Ascending aorta (tissue), 2 donors: ENCODE results near the gene USP24. TPM values are rescaled to one million over a fixed set of nuclear protein-coding genes. Genes with fewer than 3 reads are reported as not detected.
"Not testable (repeated sequence)": the region's sequence is repeated elsewhere in the genome, so short reads cannot be mapped to it uniquely, and the experiment has no call there.

Experiments used
- DNase-seq, 2 donors: peaks; one replicate each; pipeline ENCODE4 v3.0.0-alpha.2; 2019; ENCODE audit warnings: low spot score in 2 of 2
- H3K27ac ChIP-seq, 2 donors: fragments of 200-600 bp; sonication (generic); one replicate each; pipeline ENCODE4 v1.5.1; 2016 to 2017; ENCODE audit warnings: mild to moderate bottlenecking in 1 of 2
- H3K27me3 ChIP-seq: fragments of 200-600 bp; sonication (generic); one replicate; pipeline ENCODE4 v1.5.1; 2017
- H3K36me3 ChIP-seq, 2 donors: fragments of 200-600 bp; sonication (generic); one replicate each; pipeline ENCODE4 v1.5.1; 2016
- H3K4me1 ChIP-seq, 2 donors: fragments of 200-600 bp; sonication (generic); one replicate each; pipeline ENCODE4 v1.5.1; 2016 to 2017; ENCODE audit warnings: mild to moderate bottlenecking in 1 of 2
- H3K4me3 ChIP-seq, 2 donors: fragments of 200-600 bp; sonication (generic); one replicate each; pipeline ENCODE4 v1.5.1; 2016 to 2017; ENCODE audit warnings: mild to moderate bottlenecking in 1 of 2
- H3K9me3 ChIP-seq, 2 donors: fragments of 200-600 bp; sonication (generic); one replicate each; pipeline ENCODE4 v1.5.1; 2016
- CTCF ChIP-seq, 3 experiments: fragments of 200-600 bp in 2 of 3; fragments of 450-650 bp in 1 of 3; sonication (generic) in 2 of 3; IDR thresholded peaks; one replicate each; pipeline ENCODE4 v1.5.1; 2016 to 2019; ENCODE audit warnings: antibody characterized with exemption in 3 of 3, mild to moderate bottlenecking in 1 of 3, moderate library complexity in 1 of 3
- intact Hi-C: fragments of 100-400 bp; cut with DNase I; formaldehyde crosslinking; loops from one replicate; pipeline ENCODE4 v1.15.1; 2023
- total RNA-seq: library from RNA; depleted of rRNA; stranded (reverse); fragments of >200 nt; gene quantifications from one replicate; pipeline ENCODE4 v1.1.0, GENCODE V29; 2016

USP24 gene
- total RNA-seq, 1 donor from 2014 or later, result 11.2 TPM

- no peak for TF ChIP-seq CTCF (IDR thresholded peaks at IDR 0.05)
- Histone ChIP-seq H3K27ac (no peak overlapping the region), H3K27me3 (no peaks in the 10 kb centered on the region), H3K4me1 (peaks cover 2 to 7% of the 10 kb centered on the region in 2 donors), H3K9me3 (no peaks in the 10 kb centered on the region), H3K36me3 (no peaks in the 10 kb centered on the region), H3K4me3 (no peak overlapping the region)
- intact Hi-C loops, result no loop called here
- no peak for DNase-seq
Observed at GRCh38 chr1:55194851-55195250, 20.3 kb downstream of the USP24 start.

GRCh38 chr1:55192093-55192492 lies 23.1 kb downstream of the USP24 start:
- no peak for DNase-seq
- intact Hi-C loops, result no loop called here
- H3K4me1 ChIP-seq, result peaks cover 2 to 6% of the 10 kb centered on the region in 2 donors

GRCh38 chr1:55191219-55191952 lies 23.8 kb downstream of the USP24 start:
- H3K4me3 ChIP-seq, H3K4me1 ChIP-seq, H3K27ac ChIP-seq, H3K9me3 ChIP-seq, H3K36me3 ChIP-seq, DNase-seq, H3K27me3 ChIP-seq, intact Hi-C loops: not testable (repeated sequence)

More at GRCh38 chr1:55192093-55192492, 23.1 kb downstream of the USP24 start:
- Histone ChIP-seq H3K36me3 (no peaks in the 10 kb centered on the region), H3K4me3 (no peak overlapping the region), H3K27ac (no peak overlapping the region), H3K27me3 (no peaks in the 10 kb centered on the region), H3K9me3 (no peaks in the 10 kb centered on the region)
- TF ChIP-seq CTCF (IDR thresholded peaks at IDR 0.05), result no peak

GRCh38 chr1:55190109-55190508 lies 25.1 kb downstream of the USP24 start:
- no peak for TF ChIP-seq CTCF (IDR thresholded peaks at IDR 0.05)
- intact Hi-C loops, result no loop called here
- no peak overlapping the region for H3K4me3 ChIP-seq
- DNase-seq, result no peak
- H3K27me3 ChIP-seq, result no peaks in the 10 kb centered on the region
- no peaks in the 10 kb centered on the region for H3K9me3 ChIP-seq
- no peaks in the 10 kb centered on the region for H3K36me3 ChIP-seq
- no peaks in the 10 kb centered on the region for H3K4me1 ChIP-seq
- H3K27ac ChIP-seq, result no peak overlapping the region

GRCh38 chr1:55188909-55189308 lies 26.3 kb downstream of the USP24 start:
- Histone ChIP-seq H3K27ac (no peak overlapping the region), H3K27me3 (no peaks in the 10 kb centered on the region), H3K36me3 (no peaks in the 10 kb centered on the region), H3K4me3 (no peak overlapping the region), H3K4me1 (no peaks in the 10 kb centered on the region), H3K9me3 (peaks cover 0 to 7% of the 10 kb centered on the region in 2 donors)
- no peak for DNase-seq
- intact Hi-C loops, result no loop called here
- no peak for TF ChIP-seq CTCF (IDR thresholded peaks at IDR 0.05)

GRCh38 chr1:55185832-55186231 lies 29.3 kb downstream of the USP24 start:
- no peak for TF ChIP-seq CTCF (IDR thresholded peaks at IDR 0.05)
- H3K4me1 ChIP-seq, result no peaks in the 10 kb centered on the region
- no peak overlapping the region for H3K27ac ChIP-seq

More at GRCh38 chr1:55185832-55186231, 29.3 kb downstream of the USP24 start:
- no peaks in the 10 kb centered on the region for H3K36me3 ChIP-seq
- no peaks in the 10 kb centered on the region for H3K27me3 ChIP-seq
- intact Hi-C loops, result no loop called here
- DNase-seq, result no peak
- H3K4me3 ChIP-seq, result no peak overlapping the region
- H3K9me3 ChIP-seq, result peaks cover 0 to 7% of the 10 kb centered on the region in 2 donors
